ENCODE measurements around the gene KCNE2.
"Not testable (repeated sequence)": the region's sequence is repeated elsewhere in the genome, so short reads cannot be mapped to it uniquely, and the experiment has no call there.

KCNE2 gene

GRCh38 chr21:34353182-34353581 lies 10.6 kb upstream of the KCNE2 start:
- no peak for DNase-seq (ENCODE audit: low read depth)

- DNase-seq (ENCODE audit: low read depth), result no peak
Observed at GRCh38 chr21:34354836-34355235, 9.0 kb upstream of the KCNE2 start.

DNA sequence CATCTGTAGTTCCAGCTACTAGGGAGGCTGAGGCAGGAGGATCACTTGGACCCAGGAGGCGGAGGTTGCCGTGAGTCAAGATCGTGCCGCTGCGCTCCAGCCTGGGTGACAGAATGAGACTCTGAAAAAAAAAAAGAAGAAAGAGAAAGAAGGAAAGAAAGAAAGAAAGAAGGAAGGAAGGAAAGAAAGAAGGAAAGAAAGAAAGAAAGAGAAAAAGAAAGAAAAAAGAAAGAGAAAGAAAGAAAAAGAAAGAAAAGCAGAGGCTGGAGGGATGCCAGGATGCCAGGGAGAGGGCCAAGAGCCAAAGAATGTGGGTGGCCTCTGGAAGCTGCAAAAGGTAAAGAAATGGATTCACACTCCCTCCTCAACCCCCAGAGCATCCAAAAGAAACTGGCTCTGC lies 8.2 kb upstream of the KCNE2 start:
- no peak for DNase-seq (ENCODE audit: low read depth)

- no peak for DNase-seq (ENCODE audit: low read depth)
Observed at GRCh38 chr21:34357889-34358288, 5.9 kb upstream of the KCNE2 start.

DNA sequence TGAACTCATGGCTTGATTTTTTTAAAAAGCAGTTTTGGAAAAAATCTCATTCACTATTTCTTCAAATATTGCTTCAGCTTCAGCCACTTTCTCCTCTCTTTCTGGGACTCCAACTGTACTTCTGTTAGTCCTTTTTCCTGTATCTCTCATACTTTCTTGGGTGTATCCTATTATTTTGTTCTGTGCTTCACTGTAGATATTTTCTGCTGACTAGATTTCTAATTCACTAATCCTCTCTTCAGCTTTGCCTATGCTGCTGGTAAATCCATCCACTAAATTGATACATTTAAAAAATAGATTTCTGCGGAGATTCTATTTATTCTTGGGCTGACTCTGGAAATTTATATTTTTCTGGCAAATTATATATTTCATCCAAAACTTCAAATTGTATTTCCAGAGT lies 4.9 kb upstream of the KCNE2 start:
- no peak for DNase-seq (ENCODE audit: low read depth)

DNA sequence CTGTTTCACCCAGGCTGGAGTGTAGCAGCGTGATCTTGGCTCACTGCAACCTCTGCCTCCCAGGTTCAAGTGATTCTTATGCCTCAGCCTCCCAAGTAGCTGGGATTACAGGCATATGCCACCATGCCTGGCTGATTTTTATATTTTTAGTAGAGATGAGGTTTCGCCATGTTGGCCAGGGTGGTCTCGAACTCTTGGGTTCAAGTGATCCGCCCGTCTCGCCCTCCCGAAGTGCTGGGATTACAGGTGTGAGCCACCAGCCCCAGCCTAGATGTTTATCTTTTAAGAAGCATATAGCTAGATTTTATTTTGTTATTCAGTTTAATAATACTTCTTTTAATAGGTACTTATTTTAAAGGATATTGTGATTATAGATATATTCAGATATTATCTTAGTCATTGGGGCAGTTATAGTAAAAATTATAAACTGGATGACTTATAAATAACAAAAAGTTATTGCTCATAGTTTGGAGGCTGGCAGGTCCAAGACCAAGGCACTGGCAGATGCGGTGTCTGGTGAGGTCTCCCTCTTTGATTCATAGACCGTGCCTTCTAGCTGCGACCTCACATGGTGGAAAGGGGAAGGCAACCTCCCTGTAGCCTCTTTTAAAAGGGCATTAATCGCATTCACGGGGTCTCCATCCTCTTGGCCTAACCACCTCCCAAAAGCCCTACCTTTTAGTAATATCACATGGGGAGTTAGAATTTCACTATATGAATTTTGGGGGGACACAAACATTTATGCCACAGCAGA lies 3.1 kb upstream of the KCNE2 start:
- DNase-seq (ENCODE audit: low read depth), result no peak

DNA sequence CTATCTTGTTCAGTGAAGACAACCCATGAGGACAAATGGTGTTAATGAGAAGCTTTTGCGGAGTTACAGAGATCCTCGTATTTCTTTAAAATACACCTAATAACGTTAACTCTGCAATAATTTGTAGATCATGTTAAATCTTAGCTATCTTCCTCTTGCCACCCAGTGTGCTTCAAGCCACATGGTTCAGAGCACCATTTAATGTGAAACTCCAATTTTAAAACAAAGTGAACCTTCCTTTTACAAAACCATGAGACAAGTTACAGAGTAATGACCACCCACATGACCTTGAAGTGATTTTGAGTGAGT lies 1.7 kb upstream of the KCNE2 start:
- no peak for DNase-seq (ENCODE audit: low read depth)

DNA sequence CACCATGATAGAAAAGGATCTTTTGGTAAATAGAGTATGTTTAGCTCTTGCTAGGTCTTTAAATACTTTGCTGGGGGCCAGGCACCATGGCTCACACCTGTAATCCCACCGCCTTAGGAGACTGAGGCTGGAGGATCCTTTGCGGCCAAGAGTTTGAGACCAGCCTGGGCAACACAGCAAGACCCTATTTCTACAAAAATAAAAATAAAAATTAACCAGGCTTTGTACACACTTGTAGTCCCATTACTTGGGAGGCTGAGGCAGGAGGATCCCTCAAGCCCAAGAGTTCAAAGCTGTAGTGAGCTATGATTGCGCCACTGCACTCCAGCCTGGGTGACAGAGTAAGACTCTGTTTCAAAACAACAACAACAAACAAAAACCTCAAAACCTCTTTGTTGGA lies 1.1 kb upstream of the KCNE2 start:
- DNase-seq (ENCODE audit: low read depth), result no peak

DNA sequence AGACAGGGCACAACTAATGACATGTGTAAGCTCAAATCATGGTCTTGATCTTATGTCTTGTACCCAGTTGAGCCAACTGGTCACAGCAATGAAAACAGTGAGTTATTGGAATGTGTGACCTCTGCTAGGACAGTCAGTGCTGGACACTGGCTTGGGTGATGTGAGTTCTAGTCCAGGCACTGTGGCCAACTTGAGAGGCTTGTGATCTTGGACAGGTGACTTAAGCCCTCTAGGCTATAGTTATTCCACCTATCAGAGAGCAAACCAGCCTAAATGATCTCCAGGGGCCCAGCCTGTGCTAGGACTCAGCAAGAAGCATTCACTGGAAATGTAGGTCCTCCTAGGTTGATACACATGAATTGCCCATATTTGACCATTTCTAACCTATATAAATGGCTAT lies 1.1 kb downstream of the KCNE2 start:
- DNase-seq (ENCODE audit: low read depth), result no peak

GRCh38 chr21:34365809-34366208 lies 2.0 kb downstream of the KCNE2 start:
- DNase-seq (ENCODE audit: low read depth), result no peak

DNA sequence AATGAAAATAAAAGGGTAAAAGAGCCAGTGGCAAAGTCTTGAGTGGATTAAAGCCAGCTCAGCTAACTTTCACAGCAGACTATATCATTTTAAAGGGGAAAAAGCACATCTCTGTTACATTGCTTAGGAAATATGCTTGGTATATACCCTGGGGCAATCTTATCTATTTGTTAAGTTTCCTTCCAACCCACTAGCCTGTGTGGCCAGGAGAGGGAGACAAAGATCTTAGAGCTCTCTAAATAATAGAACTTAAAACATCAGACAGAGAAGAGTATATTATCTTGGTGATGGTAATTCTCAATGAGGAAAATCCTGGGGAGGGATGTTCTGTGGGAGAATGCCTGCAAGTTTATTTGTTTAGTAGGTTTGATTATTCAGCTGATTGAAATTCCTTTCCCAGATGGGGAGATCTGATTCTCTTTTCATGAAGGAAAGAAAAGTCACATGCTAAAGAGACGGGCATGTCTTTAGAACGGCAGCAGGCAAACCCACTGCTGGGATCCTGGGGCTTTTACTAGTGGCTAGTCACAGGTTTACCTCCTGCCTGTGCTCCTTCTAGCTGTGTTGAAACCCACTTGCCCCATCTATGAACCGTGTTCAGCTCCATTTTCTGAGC lies 3.6 kb downstream of the KCNE2 start:
- DNase-seq (ENCODE audit: low read depth), result no peak

GRCh38 chr21:34369741-34370140 lies 5.9 kb downstream of the KCNE2 start:
- no peak for DNase-seq (ENCODE audit: low read depth)

DNA sequence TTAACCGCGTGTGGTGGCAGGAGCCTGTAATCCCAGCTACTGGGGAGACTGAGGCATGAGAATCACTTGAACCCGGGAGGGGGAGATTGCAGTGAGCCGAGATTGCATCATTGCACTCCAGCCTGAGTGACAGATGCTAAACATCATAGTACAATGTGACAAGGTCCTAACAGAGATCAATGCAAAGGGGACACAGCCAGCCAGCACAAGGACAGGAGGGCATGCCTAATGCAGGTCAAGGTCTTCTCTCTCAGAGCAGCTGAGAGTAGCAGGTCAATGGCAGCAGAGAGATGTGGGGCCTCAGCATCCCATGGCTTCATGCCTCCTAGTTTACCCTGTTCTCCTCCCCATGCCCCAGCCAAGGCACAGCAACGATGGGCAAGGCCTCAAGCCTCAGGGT lies 8.5 kb downstream of the KCNE2 start:
- DNase-seq (ENCODE audit: low read depth), result no peak

GRCh38 chr21:34374462-34374861 lies 10.7 kb downstream of the KCNE2 start:
- not testable (repeated sequence) for DNase-seq (ENCODE audit: low read depth)

- DNase-seq (ENCODE audit: low read depth), result not testable (repeated sequence)
Observed at GRCh38 chr21:34374940-34375618, 11.3 kb downstream of the KCNE2 start, which contains the start of gene SMIM11. TSS of gene SMIM11 (plus strand) at chr21:34375507. CDS start at chr21:34379505, 3,998 bp downstream.

DNA sequence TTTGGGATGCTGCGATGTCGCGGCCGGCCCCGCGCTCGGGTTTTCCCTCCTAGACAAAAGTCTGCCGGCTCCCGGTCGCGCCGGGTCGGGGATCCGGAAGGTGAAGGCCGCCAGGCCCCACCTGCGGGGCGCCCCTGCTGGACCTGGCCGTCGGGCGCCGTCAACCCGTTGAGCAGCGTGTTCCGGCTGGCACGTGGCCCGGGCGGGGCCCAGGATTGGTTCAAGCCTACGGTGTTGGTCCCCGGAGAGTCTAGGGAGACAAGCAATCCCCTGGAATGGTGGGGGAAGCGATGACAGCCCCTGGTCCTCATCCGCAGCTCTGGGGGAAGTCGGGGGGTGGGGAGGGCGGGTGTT lies 11.8 kb downstream of the KCNE2 start:
- DNase-seq (ENCODE audit: low read depth), result not testable (repeated sequence)

GRCh38 chr21:34383138-34383537 lies 19.3 kb downstream of the KCNE2 start:
- DNase-seq (ENCODE audit: low read depth), result not testable (repeated sequence)

DNA sequence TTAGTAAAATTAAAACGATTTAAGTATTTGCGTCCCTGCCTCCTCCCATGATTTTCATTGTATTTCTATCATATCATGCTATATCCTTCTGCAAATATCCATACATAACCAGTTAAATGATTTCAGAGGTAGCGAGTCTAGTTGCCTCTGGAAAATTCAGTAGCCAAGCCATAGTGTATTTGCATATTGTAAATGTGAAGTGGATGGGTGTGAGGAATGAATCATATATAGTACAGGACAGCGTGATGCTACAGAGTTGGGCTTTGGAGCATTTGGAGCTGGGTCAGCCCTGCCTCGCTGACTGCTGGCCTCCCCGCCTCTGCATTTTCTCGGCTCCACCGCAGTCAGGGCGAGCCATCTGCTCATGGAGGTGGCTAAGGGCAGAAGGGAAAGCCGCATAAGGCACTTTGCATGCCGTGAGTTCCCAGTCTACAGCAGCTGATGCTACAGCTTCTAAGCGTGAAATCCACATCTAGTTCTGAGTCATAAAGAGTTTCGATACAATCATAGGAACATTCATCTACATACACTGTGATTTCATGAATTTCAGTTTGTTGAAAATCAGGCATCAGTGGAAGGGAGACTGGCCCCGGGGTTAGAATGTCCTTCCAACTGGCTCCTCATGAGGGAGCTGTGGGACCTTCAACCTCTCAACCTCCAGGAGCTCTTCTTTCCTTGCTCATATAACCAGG lies 20.1 kb downstream of the KCNE2 start:
- DNase-seq (ENCODE audit: low read depth), result not testable (repeated sequence)

GRCh38 chr21:34400522-34400921 lies 36.7 kb downstream of the KCNE2 start:
- DNase-seq (ENCODE audit: low read depth), result not testable (repeated sequence)

DNA sequence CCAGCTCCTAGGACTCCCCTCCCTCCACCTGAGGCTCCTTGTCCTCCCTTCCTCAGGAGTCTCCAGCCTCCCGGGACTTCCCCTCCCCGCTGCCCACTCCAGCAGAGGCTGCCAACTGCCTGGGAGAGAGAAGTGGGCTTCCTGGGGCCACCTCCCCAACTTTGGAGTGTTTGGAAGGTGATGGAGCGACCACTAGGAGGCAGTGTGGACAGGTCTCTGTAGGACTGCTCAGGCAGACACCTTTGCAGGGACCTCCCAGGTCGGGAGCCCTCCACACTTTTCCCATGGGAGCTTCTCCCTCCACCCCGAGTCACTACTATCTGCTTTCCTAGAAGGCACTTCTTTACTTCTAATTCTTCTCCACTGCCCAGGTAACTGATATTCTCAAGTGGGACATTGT lies 40.9 kb downstream of the KCNE2 start:
- not testable (repeated sequence) for DNase-seq (ENCODE audit: low read depth)

- DNase-seq (ENCODE audit: low read depth), result not testable (repeated sequence)
Observed at GRCh38 chr21:34405686-34406085, 41.9 kb downstream of the KCNE2 start.

DNA sequence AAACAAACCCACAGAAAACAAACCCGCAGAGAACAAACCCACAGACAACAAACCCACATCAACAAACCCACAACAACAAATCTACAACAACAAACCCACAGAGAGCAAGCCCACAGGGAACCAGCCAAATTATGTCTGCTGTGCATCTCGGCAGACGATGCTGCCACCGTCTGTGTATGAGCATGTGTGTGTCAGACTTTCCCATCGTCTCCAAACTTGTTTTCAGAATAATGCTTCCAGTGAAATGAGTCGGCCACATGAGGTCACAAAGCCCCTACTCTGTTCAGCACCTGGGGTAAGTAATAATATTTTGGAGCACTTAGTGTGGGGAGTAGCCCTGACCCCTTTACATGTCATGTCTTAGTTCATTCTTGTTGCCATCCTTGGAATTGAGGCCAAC lies 42.3 kb downstream of the KCNE2 start:
- not testable (repeated sequence) for DNase-seq (ENCODE audit: low read depth)

DNA sequence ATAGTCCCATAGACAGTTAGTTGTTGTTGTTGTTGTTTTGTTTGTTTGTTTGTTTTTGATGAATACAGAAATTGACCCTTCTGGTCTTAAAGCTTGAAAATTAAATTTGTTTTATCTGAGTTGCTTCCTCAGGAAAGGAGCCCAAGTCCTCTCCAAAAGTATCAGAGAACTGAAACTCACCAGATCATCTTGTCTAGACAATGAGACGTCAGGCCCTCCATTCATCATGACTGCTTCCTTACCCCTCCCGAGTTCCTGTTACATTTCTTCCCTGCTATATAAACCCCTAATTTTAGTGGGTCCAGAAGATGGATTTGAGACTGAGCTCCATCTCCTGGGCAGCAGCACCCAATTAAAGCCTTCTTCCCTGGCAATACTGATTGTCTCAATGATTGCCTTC lies 42.9 kb downstream of the KCNE2 start:
- DNase-seq (ENCODE audit: low read depth), result not testable (repeated sequence)

Data from stimulated activated CD8-positive, alpha-beta memory T cell treated with anti-CD3 and anti-CD28 coated beads, Interleukin-4, amount 100 ng/mL, for 24 hours (primary cell).